Esophagus muscularis mucosa (tissue), 4 donors: ENCODE data around the gene ZNF407. TPM values are rescaled to one million over a fixed set of nuclear protein-coding genes. Genes with fewer than 3 reads are reported as not detected.

Source experiments
- DNase-seq: peaks from one replicate; pipeline ENCODE4 v3.0.0-alpha.2; 2017; ENCODE audit errors: extremely low spot score
- H3K27ac ChIP-seq, 4 donors: fragments of 200-600 bp; sonication (generic); replicated peaks in 1 of 4; 1 replicate in 3 of 4; 2 replicates in 1 of 4; pipeline ENCODE4 v1.5.1; 2016 to 2019; ENCODE audit warnings: mild to moderate bottlenecking in 1 of 4
- H3K27me3 ChIP-seq, 4 donors: fragments of 200-600 bp; sonication (generic); one replicate each; pipeline versions ENCODE4 v1.5.1 to v1.6.0; 2016 to 2019
- H3K36me3 ChIP-seq, 4 donors: fragments of 200-600 bp; sonication (generic); one replicate each; pipeline ENCODE4 v1.5.1; 2016 to 2019
- H3K4me1 ChIP-seq, 4 donors: fragments of 200-600 bp; sonication (generic); one replicate each; pipeline ENCODE4 v1.5.1; 2016 to 2019
- H3K4me3 ChIP-seq, 4 donors: fragments of 200-600 bp; sonication (generic); 1 replicate in 2 of 4; 2 replicates in 2 of 4; pipeline ENCODE4 v1.5.1; 2016 to 2019; ENCODE audit warnings: mild to moderate bottlenecking in 4 of 4, moderate library complexity in 1 of 4
- H3K9me3 ChIP-seq, 4 donors: fragments of 200-600 bp; sonication (generic); 1 replicate in 3 of 4; 2 replicates in 1 of 4; pipeline ENCODE4 v1.5.1; 2016 to 2019
- EP300 ChIP-seq: sonication (generic); formaldehyde crosslinking; IDR thresholded peaks from one replicate; pipeline ENCODE4 v1.6.1; 2017; ENCODE audit warnings: antibody characterized with exemption
- POLR2A ChIP-seq: fragments of 450-650 bp; IDR thresholded peaks from one replicate; pipeline ENCODE4 v1.6.1; 2017; ENCODE audit warnings: antibody characterized with exemption, moderate library complexity, mild to moderate bottlenecking, low read depth
- POLR2AphosphoS5 ChIP-seq, 2 donors: sonication (generic); formaldehyde crosslinking; IDR thresholded peaks; one replicate each; pipeline ENCODE4 v1.6.1; 2017; ENCODE audit warnings: antibody characterized with exemption in 2 of 2
- WGBS: methylation state at CpG from one replicate; pipeline ENCODE4 v1.1.5; 2018; 5-methylcytosine and 5-hydroxymethylcytosine counted together
- intact Hi-C: fragments of 100-400 bp; cut with DNase I; formaldehyde crosslinking; loops from one replicate; pipeline ENCODE4 v1.15.1; 2023
- total RNA-seq, 4 donors: library from RNA; depleted of rRNA; stranded (reverse); fragments of >200 nt; gene quantifications; one replicate each; pipeline versions ENCODE4 v1.1.0 to v1.2.1, GENCODE V29; 2016
- TF ChIP-seq, protein P1 (sequence below), 3 experiments: fragments of 200-600 bp in 2 of 3; fragments of 450-650 bp in 1 of 3; sonication (generic) in 2 of 3; IDR thresholded peaks; one replicate each; pipeline ENCODE4 v1.5.1; 2017 to 2019; ENCODE audit warnings: antibody characterized with exemption in 3 of 3, mild to moderate bottlenecking in 2 of 3, moderate library complexity in 1 of 3

The ZNF407 gene
- total RNA-seq, 4 donors from 2014 or later, result 13.9 to 19.1 (median 17.2) TPM

- WGBS, result 79% methylated on average over 13 of the region's 13 CpGs
- Histone ChIP-seq H3K36me3 (peaks cover 0 to 4% (median 0%) of the 10 kb centered on the region in 4 donors), H3K27ac (no peak overlapping the region), H3K4me1 (peaks cover 0 to 14% (median 8%) of the 10 kb centered on the region in 4 donors), H3K9me3 (no peaks in the 10 kb centered on the region), H3K4me3 (no peak overlapping the region), H3K27me3 (no peaks in the 10 kb centered on the region)
- intact Hi-C loops, result loop anchor here (10.0 kb wide), 2 partner anchors 93 to 143 kb away; no protein-coding TSS in a partner anchor
- TF ChIP-seq, protein P1, sequence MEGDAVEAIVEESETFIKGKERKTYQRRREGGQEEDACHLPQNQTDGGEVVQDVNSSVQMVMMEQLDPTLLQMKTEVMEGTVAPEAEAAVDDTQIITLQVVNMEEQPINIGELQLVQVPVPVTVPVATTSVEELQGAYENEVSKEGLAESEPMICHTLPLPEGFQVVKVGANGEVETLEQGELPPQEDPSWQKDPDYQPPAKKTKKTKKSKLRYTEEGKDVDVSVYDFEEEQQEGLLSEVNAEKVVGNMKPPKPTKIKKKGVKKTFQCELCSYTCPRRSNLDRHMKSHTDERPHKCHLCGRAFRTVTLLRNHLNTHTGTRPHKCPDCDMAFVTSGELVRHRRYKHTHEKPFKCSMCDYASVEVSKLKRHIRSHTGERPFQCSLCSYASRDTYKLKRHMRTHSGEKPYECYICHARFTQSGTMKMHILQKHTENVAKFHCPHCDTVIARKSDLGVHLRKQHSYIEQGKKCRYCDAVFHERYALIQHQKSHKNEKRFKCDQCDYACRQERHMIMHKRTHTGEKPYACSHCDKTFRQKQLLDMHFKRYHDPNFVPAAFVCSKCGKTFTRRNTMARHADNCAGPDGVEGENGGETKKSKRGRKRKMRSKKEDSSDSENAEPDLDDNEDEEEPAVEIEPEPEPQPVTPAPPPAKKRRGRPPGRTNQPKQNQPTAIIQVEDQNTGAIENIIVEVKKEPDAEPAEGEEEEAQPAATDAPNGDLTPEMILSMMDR (IDR thresholded peaks at IDR 0.05), result no peak
- no peak for TF ChIP-seq EP300
- TF ChIP-seq POLR2A, result no peak
- no peak for TF ChIP-seq POLR2AphosphoS5 (IDR thresholded peaks at IDR 0.05)
- no peak for DNase-seq
These were observed 304.4 kb downstream of the ZNF407 start for GRCh38 chr18:74902147-74902455.

GRCh38 chr18:74905247-74905646 lies 307.6 kb downstream of the ZNF407 start:
- WGBS, result 48% methylated on average over 15 of the region's 15 CpGs
- Histone ChIP-seq H3K27ac (peak overlapping the region in 2 of 4 donors; percentile 36 to 47), H3K36me3 (no peaks in the 10 kb centered on the region), H3K9me3 (no peaks in the 10 kb centered on the region), H3K4me1 (peaks cover 0 to 14% (median 8%) of the 10 kb centered on the region in 4 donors), H3K27me3 (no peaks in the 10 kb centered on the region), H3K4me3 (no peak overlapping the region)
- TF ChIP-seq POLR2AphosphoS5 (IDR thresholded peaks at IDR 0.05) (peak in 1 of 2 donors; percentile 73), EP300 (no peak), POLR2A (no peak)
- DNase-seq, result no peak
- intact Hi-C loops, result loop anchor here (10.0 kb wide), 2 partner anchors 90 to 140 kb away; no protein-coding TSS in a partner anchor

- WGBS, result 46% methylated on average over 2 of the region's 2 CpGs
- intact Hi-C loops, result loop anchor here (10.0 kb wide), 2 partner anchors 89 to 139 kb away; no protein-coding TSS in a partner anchor
- no peak overlapping the region for H3K27ac ChIP-seq
These were observed 308.5 kb downstream of the ZNF407 start for GRCh38 chr18:74906184-74906583.

GRCh38 chr18:74914052-74914591 lies 316.5 kb downstream of the ZNF407 start:
- 79% methylated on average over 17 of the region's 17 CpGs for WGBS
- no peak overlapping the region for H3K4me3 ChIP-seq
- no peaks in the 10 kb centered on the region for H3K4me1 ChIP-seq
- no peaks in the 10 kb centered on the region for H3K27me3 ChIP-seq
- peaks cover 0 to 5% (median 2%) of the 10 kb centered on the region in 4 donors for H3K36me3 ChIP-seq
- intact Hi-C loops, result no loop called here
- TF ChIP-seq, protein P1 (IDR thresholded peaks at IDR 0.05), result no peak
- TF ChIP-seq POLR2AphosphoS5 (IDR thresholded peaks at IDR 0.05) (no peak), POLR2A (no peak), EP300 (no peak)
- DNase-seq, result no peak
- no peak overlapping the region for H3K27ac ChIP-seq
- H3K9me3 ChIP-seq, result no peaks in the 10 kb centered on the region

More at GRCh38 chr18:74906184-74906583, 308.5 kb downstream of the ZNF407 start:
- H3K36me3 ChIP-seq, result no peaks in the 10 kb centered on the region
- peaks cover 0 to 14% (median 8%) of the 10 kb centered on the region in 4 donors for H3K4me1 ChIP-seq
- H3K27me3 ChIP-seq, result no peaks in the 10 kb centered on the region
- TF ChIP-seq, protein P1 (IDR thresholded peaks at IDR 0.05), result no peak
- TF ChIP-seq EP300, result no peak
- no peak for DNase-seq
- H3K4me3 ChIP-seq, result no peak overlapping the region
- no peaks in the 10 kb centered on the region for H3K9me3 ChIP-seq

DNA sequence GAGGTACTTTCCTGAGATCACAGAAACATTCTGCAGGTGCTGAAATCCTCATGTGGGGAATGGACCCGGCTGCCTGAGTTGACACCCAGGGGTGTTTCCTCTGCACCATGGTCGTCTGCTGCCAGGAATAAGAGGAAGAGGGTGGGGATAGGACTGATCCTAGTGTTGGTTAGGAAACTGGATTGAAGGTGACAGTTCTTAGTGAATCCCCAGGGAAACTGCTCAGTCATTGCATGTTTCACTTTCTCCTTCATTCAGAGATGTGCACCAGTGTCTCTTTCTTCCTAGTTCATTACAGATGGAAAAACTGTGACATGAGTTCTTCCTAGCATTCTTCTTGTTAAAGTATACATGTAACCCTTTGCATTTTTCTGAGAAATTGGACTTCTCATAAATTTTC lies 317.0 kb downstream of the ZNF407 start:
- no peak overlapping the region for H3K27ac ChIP-seq
- TF ChIP-seq, protein P1 (IDR thresholded peaks at IDR 0.05), result no peak
- no peak for TF ChIP-seq EP300
- TF ChIP-seq POLR2A, result no peak
- no peak for TF ChIP-seq POLR2AphosphoS5 (IDR thresholded peaks at IDR 0.05)
- intact Hi-C loops, result no loop called here
- no peaks in the 10 kb centered on the region for H3K4me1 ChIP-seq
- H3K9me3 ChIP-seq, result no peaks in the 10 kb centered on the region
- DNase-seq, result no peak
- H3K36me3 ChIP-seq, result peaks cover 0 to 5% (median 2%) of the 10 kb centered on the region in 4 donors
- WGBS, result 64% methylated on average over 1 of the region's 2 CpGs
- no peaks in the 10 kb centered on the region for H3K27me3 ChIP-seq
- H3K4me3 ChIP-seq, result no peak overlapping the region
